HepG2 (cell line): ENCODE data around the gene TSHZ2. TPM values are rescaled to one million over a fixed set of nuclear protein-coding genes. Genes with fewer than 3 reads are reported as not detected.

ENCODE experiments used
- CSRNP2 ChIP-seq: sonication (generic); formaldehyde crosslinking; conservative IDR thresholded peaks from 2 replicates; pipeline ENCODE4 v1.8.0; 2022; ENCODE audit warnings: low read depth, missing genetic modification reagents
- DBP ChIP-seq: sonication (generic); formaldehyde crosslinking; IDR thresholded peaks from 2 replicates; pipeline ENCODE4 v1.4.0; 2020; ENCODE audit warnings: missing genetic modification reagents; ENCODE audit errors: not compliant biosample characterization
- FOXA1 ChIP-seq, 2 experiments: fragments of 450-650 bp in 1 of 2; sonication (generic) in 1 of 2; formaldehyde crosslinking in 1 of 2; IDR thresholded peaks; 2 replicates each; pipeline versions ENCODE4 v1.4.0 to v1.6.1; 2016 to 2020; ENCODE audit warnings: missing genetic modification reagents in 1 of 2
- IRF1 ChIP-seq: sonication (generic); formaldehyde crosslinking; IDR thresholded peaks from 2 replicates; pipeline ENCODE4 v1.4.0; 2020; ENCODE audit warnings: low read depth, mild to moderate bottlenecking, missing genetic modification reagents
- RARA ChIP-seq: IDR thresholded peaks from 2 replicates; pipeline ENCODE4 v1.6.1; 2016; ENCODE audit warnings: missing genetic modification reagents, missing compliant biosample characterization
- XBP1 ChIP-seq: sonication (generic); formaldehyde crosslinking; IDR thresholded peaks from 2 replicates; pipeline ENCODE4 v1.5.0; 2020; ENCODE audit warnings: missing genetic modification reagents
- ZNF251 ChIP-seq: sonication (generic); formaldehyde crosslinking; IDR thresholded peaks from 2 replicates; pipeline ENCODE4 v1.9.0; 2021; ENCODE audit warnings: mild to moderate bottlenecking, missing genetic modification reagents
- ZNF281 ChIP-seq: sonication (generic); formaldehyde crosslinking; IDR thresholded peaks from 2 replicates; pipeline ENCODE4 v1.4.0; 2020; ENCODE audit warnings: missing genetic modification reagents, borderline replicate concordance
- ZNF792 ChIP-seq: IDR thresholded peaks from 2 replicates; pipeline ENCODE4 v1.6.1; 2016
- polyA plus RNA-seq, 8 experiments: library from polyadenylated mRNA; depleted of rRNA in 3 of 8; stranded (reverse) in 7 of 8; unstranded in 1 of 8; fragments of >200 nt; fragmentation: Illumina TruSeq in 4 of 8; extraction: Trizol in 4 of 8; gene quantifications; 2 replicates each; pipeline versions ENCODE4 v1.2.1 to v1.2.3, GENCODE V29; 2011 to 2016; ENCODE audit warnings: low read depth in 4 of 8, missing spikeins in 1 of 8, mixed read lengths in 1 of 8; ENCODE audit not compliant: insufficient read depth in 1 of 8
- total RNA-seq, 5 experiments: library from RNA; depleted of rRNA; stranded (reverse); fragments of >200 nt; fragmentation: Illumina TruSeq; extraction: Trizol; gene quantifications; 2 replicates each; pipeline ENCODE4 v1.2.3, GENCODE V29; 2016; ENCODE audit warnings: low read depth in 1 of 5

The TSHZ2 gene
- total and polyA plus RNA-seq, 2 of the 13 experiments (the other 11 are each of a cell fraction or from before 2014, with no cell fraction given): 0.01 TPM; not detected in 1

GRCh38 chr20:53480913-53481312 lies 508.8 kb downstream of the TSHZ2 start (continued):
- TF ChIP-seq ZNF281 (CRISPR knock-in tag) (no peak), FOXA1 (IDR thresholded peaks at IDR 0.05) (no peak), FOXA1 (CRISPR knock-in tag; IDR thresholded peaks at IDR 0.05) (no peak), DBP (no peak), RARA (CRISPR knock-in tag) (no peak), ZNF792 (CRISPR knock-in tag) (no peak), XBP1 (CRISPR knock-in tag) (no peak), IRF1 (CRISPR knock-in tag) (no peak), CSRNP2 (CRISPR knock-in tag) (no peak), ZNF251 (CRISPR knock-in tag) (no peak)
